Hepatocyte (in vitro differentiated cells): ENCODE data around the gene LBX1. TPM values are rescaled to one million over a fixed set of nuclear protein-coding genes. Genes with fewer than 3 reads are reported as not detected.

Experiments used
- DNase-seq: peaks from one replicate; pipeline ENCODE4 v3.0.0-alpha.2; 2016; ENCODE audit warnings: low spot score
- H2AFZ ChIP-seq: fragments of 200-600 bp; sonication (generic); 2 replicates; pipeline ENCODE4 v1.6.0; 2016; ENCODE audit warnings: antibody characterized with exemption, mild to moderate bottlenecking
- H3K27ac ChIP-seq: fragments of 200-600 bp; sonication (generic); 2 replicates; pipeline ENCODE4 v1.5.1; 2016; ENCODE audit warnings: mild to moderate bottlenecking
- H3K27me3 ChIP-seq: fragments of 200-600 bp; sonication (generic); 2 replicates; pipeline ENCODE4 v1.6.1; 2016
- H3K36me3 ChIP-seq: fragments of 200-600 bp; sonication (generic); replicated peaks from 2 replicates; pipeline ENCODE4 v1.5.1; 2016; ENCODE audit warnings: low read depth; ENCODE audit not compliant: insufficient read depth
- H3K4me1 ChIP-seq: fragments of 200-600 bp; sonication (generic); 2 replicates; pipeline ENCODE4 v1.5.1; 2016; ENCODE audit warnings: mild to moderate bottlenecking, moderate library complexity; ENCODE audit not compliant: insufficient read depth
- H3K4me2 ChIP-seq: fragments of 200-600 bp; sonication (generic); 2 replicates; pipeline ENCODE4 v1.6.0; 2016
- H3K4me3 ChIP-seq: fragments of 200-600 bp; sonication (generic); 2 replicates; pipeline ENCODE4 v1.5.1; 2016; ENCODE audit warnings: mild to moderate bottlenecking
- H3K79me2 ChIP-seq: fragments of 200-600 bp; sonication (generic); 2 replicates; pipeline ENCODE4 v1.6.0; 2017; ENCODE audit warnings: mild to moderate bottlenecking
- H3K9me2 ChIP-seq: fragments of 200-600 bp; sonication (generic); replicated peaks from 2 replicates; pipeline ENCODE4 v1.6.0; 2017; ENCODE audit warnings: mild to moderate bottlenecking; ENCODE audit not compliant: insufficient read depth
- H3K9me3 ChIP-seq: fragments of 200-600 bp; sonication (generic); 2 replicates; pipeline ENCODE4 v1.5.1; 2016; ENCODE audit warnings: low read depth, mild to moderate bottlenecking
- H4K20me1 ChIP-seq: fragments of 200-600 bp; sonication (generic); 2 replicates; pipeline ENCODE4 v1.6.0; 2016; ENCODE audit warnings: mild to moderate bottlenecking; ENCODE audit not compliant: insufficient read depth, poor library complexity, severe bottlenecking
- EZH2 ChIP-seq: fragments of 200-600 bp; sonication (generic); IDR thresholded peaks from 2 replicates; pipeline ENCODE4 v1.6.1; 2016; ENCODE audit warnings: antibody characterized with exemption, mild to moderate bottlenecking, borderline replicate concordance
- EZH2phosphoT487 ChIP-seq: fragments of 200-600 bp; sonication (generic); IDR thresholded peaks from one replicate; pipeline ENCODE4 v1.6.1; 2018; ENCODE audit warnings: antibody characterized with exemption, mild to moderate bottlenecking, low read depth, moderate library complexity; ENCODE audit not compliant: unreplicated experiment, severe bottlenecking
- WGBS: methylation state at CpG from one replicate; pipeline ENCODE4 v1.1.6; 2016; ENCODE audit warnings: low lambda C conversion rate; ENCODE audit errors: missing lambda C conversion rate; 5-methylcytosine and 5-hydroxymethylcytosine counted together
- polyA plus RNA-seq: library from polyadenylated mRNA; unstranded; fragments of >200 nt; fragmentation: Nextera tagmentation; extraction: Ambion mirVana; gene quantifications from 2 replicates; pipeline ENCODE4 v1.2.1, GENCODE V29; 2016
- total RNA-seq: library from RNA; depleted of rRNA; stranded (reverse); fragments of >200 nt; gene quantifications from 2 replicates; pipeline ENCODE4 v1.2.3, GENCODE V29; 2014
- TF ChIP-seq, protein P1 (sequence below): fragments of 200-600 bp; sonication (generic); IDR thresholded peaks from 2 replicates; pipeline ENCODE4 v1.5.1; 2016; ENCODE audit warnings: antibody characterized with exemption, mild to moderate bottlenecking; ENCODE audit not compliant: poor library complexity

The LBX1 gene, protein sequence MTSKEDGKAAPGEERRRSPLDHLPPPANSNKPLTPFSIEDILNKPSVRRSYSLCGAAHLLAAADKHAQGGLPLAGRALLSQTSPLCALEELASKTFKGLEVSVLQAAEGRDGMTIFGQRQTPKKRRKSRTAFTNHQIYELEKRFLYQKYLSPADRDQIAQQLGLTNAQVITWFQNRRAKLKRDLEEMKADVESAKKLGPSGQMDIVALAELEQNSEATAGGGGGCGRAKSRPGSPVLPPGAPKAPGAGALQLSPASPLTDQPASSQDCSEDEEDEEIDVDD
- total RNA-seq (not detected in 2 replicates), polyA plus RNA-seq (0.33 TPM in 1 of 2 replicates, not detected in the other)

GRCh38 chr10:101229266-101230182 is at the start of gene LBX1:
LBX1 (minus strand) TSS chr10:101229463; CDS start chr10:101228815, 648 bp downstream.
- H3K27ac ChIP-seq: no peak within 1 kb of the TSS
- no peaks in the 10 kb centered on the region for H3K79me2 ChIP-seq
- DNase-seq: no peak
- H3K4me3 ChIP-seq: no peak within 1 kb of the TSS
- no peaks in the 10 kb centered on the region for H3K9me2 ChIP-seq
- H3K4me1 ChIP-seq: peaks cover 25% of the 10 kb centered on the region
- peaks cover 99% of the 10 kb centered on the region for H3K27me3 ChIP-seq
- H3K4me2 ChIP-seq: peak within 1 kb of the TSS; percentile 71
- H2AFZ ChIP-seq: peak within 1 kb of the TSS; percentile 49
- TF ChIP-seq EZH2phosphoT487: peak; percentile 92
- TF ChIP-seq EZH2: peak; percentile 100
- TF ChIP-seq, protein P1, sequence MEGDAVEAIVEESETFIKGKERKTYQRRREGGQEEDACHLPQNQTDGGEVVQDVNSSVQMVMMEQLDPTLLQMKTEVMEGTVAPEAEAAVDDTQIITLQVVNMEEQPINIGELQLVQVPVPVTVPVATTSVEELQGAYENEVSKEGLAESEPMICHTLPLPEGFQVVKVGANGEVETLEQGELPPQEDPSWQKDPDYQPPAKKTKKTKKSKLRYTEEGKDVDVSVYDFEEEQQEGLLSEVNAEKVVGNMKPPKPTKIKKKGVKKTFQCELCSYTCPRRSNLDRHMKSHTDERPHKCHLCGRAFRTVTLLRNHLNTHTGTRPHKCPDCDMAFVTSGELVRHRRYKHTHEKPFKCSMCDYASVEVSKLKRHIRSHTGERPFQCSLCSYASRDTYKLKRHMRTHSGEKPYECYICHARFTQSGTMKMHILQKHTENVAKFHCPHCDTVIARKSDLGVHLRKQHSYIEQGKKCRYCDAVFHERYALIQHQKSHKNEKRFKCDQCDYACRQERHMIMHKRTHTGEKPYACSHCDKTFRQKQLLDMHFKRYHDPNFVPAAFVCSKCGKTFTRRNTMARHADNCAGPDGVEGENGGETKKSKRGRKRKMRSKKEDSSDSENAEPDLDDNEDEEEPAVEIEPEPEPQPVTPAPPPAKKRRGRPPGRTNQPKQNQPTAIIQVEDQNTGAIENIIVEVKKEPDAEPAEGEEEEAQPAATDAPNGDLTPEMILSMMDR: no peak
- 2% methylated on average over 28 of the region's 63 CpGs for WGBS
- no peaks in the 10 kb centered on the region for H4K20me1 ChIP-seq
- no peaks in the 10 kb centered on the region for H3K9me3 ChIP-seq
- no peaks in the 10 kb centered on the region for H3K36me3 ChIP-seq

DNA sequence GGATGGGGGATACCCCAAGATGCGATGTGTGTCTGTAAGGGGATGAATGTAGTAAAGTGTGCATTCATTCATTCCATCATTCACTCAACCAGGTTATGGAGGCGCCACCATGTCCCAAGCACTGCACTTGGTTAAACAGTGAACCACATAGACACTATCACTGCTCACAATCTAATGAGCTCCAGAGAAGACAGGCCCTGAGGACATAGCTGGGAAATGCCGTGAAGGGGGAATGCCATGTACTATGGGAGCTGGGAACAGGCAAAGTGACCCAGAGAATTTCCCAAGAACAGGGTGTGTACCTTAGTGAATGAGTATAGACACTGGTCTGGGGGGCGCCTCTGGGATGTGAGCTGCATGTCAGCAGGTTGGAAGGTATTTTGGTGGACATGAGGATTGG is 44.5 kb upstream of the LBX1 start:
- H4K20me1 ChIP-seq: no peaks in the 10 kb centered on the region
- no peak for DNase-seq
- H3K9me2 ChIP-seq: no peaks in the 10 kb centered on the region
- TF ChIP-seq EZH2 (no peak), EZH2phosphoT487 (no peak)
- TF ChIP-seq, protein P1: no peak
- no peak overlapping the region for H2AFZ ChIP-seq
- H3K36me3 ChIP-seq: no peaks in the 10 kb centered on the region
- H3K9me3 ChIP-seq: no peaks in the 10 kb centered on the region
- WGBS: 78% methylated on average over 4 of the region's 4 CpGs
- no peaks in the 10 kb centered on the region for H3K79me2 ChIP-seq
- H3K27me3 ChIP-seq: peaks cover 18% of the 10 kb centered on the region
- no peak overlapping the region for H3K4me3 ChIP-seq
- H3K4me2 ChIP-seq: no peak overlapping the region
- H3K4me1 ChIP-seq: no peaks in the 10 kb centered on the region
- H3K27ac ChIP-seq: no peak overlapping the region

- WGBS: 93% methylated on average over 10 of the region's 10 CpGs
- TF ChIP-seq, protein P1: no peak
- TF ChIP-seq EZH2 (no peak), EZH2phosphoT487 (no peak)
- H3K27me3 ChIP-seq: peaks cover 18% of the 10 kb centered on the region
Measured at GRCh38 chr10:101273330-101273729, 44.1 kb upstream of the LBX1 start.

More at GRCh38 chr10:101273330-101273729, 44.1 kb upstream of the LBX1 start:
- H3K4me3 ChIP-seq: no peak overlapping the region
- H3K9me3 ChIP-seq: no peaks in the 10 kb centered on the region
- no peaks in the 10 kb centered on the region for H3K9me2 ChIP-seq
- no peak overlapping the region for H3K27ac ChIP-seq
- no peak for DNase-seq
- no peaks in the 10 kb centered on the region for H4K20me1 ChIP-seq
- no peak overlapping the region for H3K4me2 ChIP-seq
- H3K79me2 ChIP-seq: no peaks in the 10 kb centered on the region
- H3K4me1 ChIP-seq: no peaks in the 10 kb centered on the region
- no peak overlapping the region for H2AFZ ChIP-seq
- no peaks in the 10 kb centered on the region for H3K36me3 ChIP-seq
